ENCODE results near the gene C11orf21. TPM values are rescaled to one million over a fixed set of nuclear protein-coding genes. Genes with fewer than 3 reads are reported as not detected.

Gene C11orf21
- total and polyA plus RNA-seq, 9 of the 15 experiments (the other 6 are each of a cell fraction or from before 2014, with no cell fraction given): 0.10 to 2.6 (median 2.0) TPM

GRCh38 chr11:2306452-2306823, 4.7 kb upstream of the C11orf21 start (continued):
- no peak for TF ChIP-seq ZNF407 (IDR thresholded peaks at IDR 0.05; ENCODE audit: low read depth)
- TF ChIP-seq HNRNPLL (IDR thresholded peaks at IDR 0.05; ENCODE audit: low read depth, low read length, poor library complexity, severe bottlenecking): no peak
- TF ChIP-seq SRSF7 (optimal IDR thresholded peaks at IDR 0.05; ENCODE audit: low read depth, low read length): no peak
- TF ChIP-seq ZNF263 (CRISPR knock-in tag; IDR thresholded peaks at IDR 0.05; ENCODE audit: borderline replicate concordance): peak; percentile 84
- TF ChIP-seq SRSF3 (IDR thresholded peaks at IDR 0.05; ENCODE audit: insufficient read depth, low read length): no peak
- no peak for TF ChIP-seq PTRF (tag; IDR thresholded peaks at IDR 0.05)
- TF ChIP-seq SNIP1 (IDR thresholded peaks at IDR 0.05; ENCODE audit: low read depth): no peak
- TF ChIP-seq POLR3G (IDR thresholded peaks at IDR 0.05; ENCODE audit: extremely low read depth, insufficient read length, insufficient replicate concordance): no peak
- 0 out of 2 replicates have a peak, but pooled peaks have one; percentile 8 for TF ChIP-seq VEZF1 (CRISPR knock-in tag; IDR thresholded peaks at IDR 0.05)
- TF ChIP-seq SLC30A9 (CRISPR knock-in tag; IDR thresholded peaks at IDR 0.05): no peak
- TF ChIP-seq NFRKB (IDR thresholded peaks at IDR 0.05; ENCODE audit: low read depth): no peak
- TF ChIP-seq STAT5A (IDR thresholded peaks at IDR 0.05; ENCODE audit: borderline replicate concordance, low read length): no peak
- 0 out of 2 replicates have a peak, but pooled peaks have one; percentile 15 for TF ChIP-seq ZNF512 (tag; IDR thresholded peaks at IDR 0.05)
- TF ChIP-seq E4F1 (CRISPR knock-in tag; IDR thresholded peaks at IDR 0.05; ENCODE audit: borderline replicate concordance): no peak
- peak in 1 of 2 experiments; percentile 47; a peak in 1 of 4 replicates for TF ChIP-seq KDM1A (IDR thresholded peaks at IDR 0.05)

All from K562 (cell line).